Measurements from ENCODE around the gene AP2A1. TPM values are rescaled to one million over a fixed set of nuclear protein-coding genes. Genes with fewer than 3 reads are reported as not detected.
"Not testable (repeated sequence)": the region's sequence is repeated elsewhere in the genome, so short reads cannot be mapped to it uniquely, and the experiment has no call there.

AP2A1 gene
- total and polyA plus RNA-seq, 9 donors: 31.3 to 76.9 (median 64.9) TPM

GRCh38 chr19:49819452-49820115 lies 52.8 kb downstream of the AP2A1 start:
- not testable (repeated sequence) for H3K9me3 ChIP-seq (replicated peaks; ENCODE audit: control insufficient read depth, low read depth, low read length); DNase-seq; H3K4me3 ChIP-seq (ENCODE audit: low read length); H3K27me3 ChIP-seq (ENCODE audit: control insufficient read depth, insufficient read depth, low read length); H3K27ac ChIP-seq (ENCODE audit: low read length)
- peaks cover 21% of the 10 kb centered on the region for H3K36me3 ChIP-seq (ENCODE audit: control insufficient read depth, insufficient read depth, low read length)
- peaks cover 18% of the 10 kb centered on the region for H3K4me1 ChIP-seq (ENCODE audit: control insufficient read depth, insufficient read depth, low read length)
- 79% methylated on average over 3 of the region's 7 CpGs for WGBS (ENCODE audit: insufficient coverage)

- DNase-seq: no peak
- Histone ChIP-seq H3K27me3 (ENCODE audit: control insufficient read depth, insufficient read depth, low read length) (no peaks in the 10 kb centered on the region), H3K4me3 (ENCODE audit: low read length) (no peak overlapping the region), H3K36me3 (ENCODE audit: control insufficient read depth, insufficient read depth, low read length) (peaks cover 21% of the 10 kb centered on the region), H3K9me3 (replicated peaks; ENCODE audit: control insufficient read depth, low read depth, low read length) (no peaks in the 10 kb centered on the region), H3K27ac (ENCODE audit: low read length) (no peak overlapping the region), H3K4me1 (ENCODE audit: control insufficient read depth, insufficient read depth, low read length) (peaks cover 18% of the 10 kb centered on the region)
- 75% methylated on average over 4 of the region's 10 CpGs for whole genome bisulfite sequencing (ENCODE audit: insufficient coverage)
Observed at GRCh38 chr19:49820125-49820524, 53.3 kb downstream of the AP2A1 start.

GRCh38 chr19:49823472-49823871 lies 56.7 kb downstream of the AP2A1 start:
- H3K9me3 ChIP-seq (replicated peaks; ENCODE audit: control insufficient read depth, low read depth, low read length): no peaks in the 10 kb centered on the region
- H3K27ac ChIP-seq (ENCODE audit: low read length): no peak overlapping the region
- no peak for DNase-seq
- WGBS (ENCODE audit: insufficient coverage): 86% methylated on average over 7 of the region's 12 CpGs
- peaks cover 40% of the 10 kb centered on the region for H3K36me3 ChIP-seq (ENCODE audit: control insufficient read depth, insufficient read depth, low read length)
- H3K4me3 ChIP-seq (ENCODE audit: low read length): no peak overlapping the region
- H3K27me3 ChIP-seq (ENCODE audit: control insufficient read depth, insufficient read depth, low read length): no peaks in the 10 kb centered on the region
- H3K4me1 ChIP-seq (ENCODE audit: control insufficient read depth, insufficient read depth, low read length): peaks cover 22% of the 10 kb centered on the region

GRCh38 chr19:49824662-49825061 lies 57.9 kb downstream of the AP2A1 start:
- Histone ChIP-seq H3K9me3 (replicated peaks; ENCODE audit: control insufficient read depth, low read depth, low read length) (no peaks in the 10 kb centered on the region), H3K27ac (ENCODE audit: low read length) (no peak overlapping the region), H3K4me3 (ENCODE audit: low read length) (no peak overlapping the region), H3K27me3 (ENCODE audit: control insufficient read depth, insufficient read depth, low read length) (no peaks in the 10 kb centered on the region), H3K36me3 (ENCODE audit: control insufficient read depth, insufficient read depth, low read length) (peaks cover 52% of the 10 kb centered on the region), H3K4me1 (ENCODE audit: control insufficient read depth, insufficient read depth, low read length) (peaks cover 11% of the 10 kb centered on the region)
- no peak for DNase-seq
- 93% methylated on average over 5 of the region's 6 CpGs for WGBS (ENCODE audit: insufficient coverage)

- 86% methylated on average over 14 of the region's 14 CpGs for WGBS (ENCODE audit: insufficient coverage)
- Histone ChIP-seq H3K36me3 (ENCODE audit: control insufficient read depth, insufficient read depth, low read length) (peaks cover 70% of the 10 kb centered on the region), H3K9me3 (replicated peaks; ENCODE audit: control insufficient read depth, low read depth, low read length) (no peaks in the 10 kb centered on the region)
Observed at GRCh38 chr19:49827034-49827433, 60.2 kb downstream of the AP2A1 start.

GRCh38 chr19:49829200-49829599 lies 62.4 kb downstream of the AP2A1 start:
- H3K36me3 ChIP-seq (ENCODE audit: control insufficient read depth, insufficient read depth, low read length): peaks cover 77% of the 10 kb centered on the region
- no peak overlapping the region for H3K27ac ChIP-seq (ENCODE audit: low read length)
- no peaks in the 10 kb centered on the region for H3K9me3 ChIP-seq (replicated peaks; ENCODE audit: control insufficient read depth, low read depth, low read length)
- H3K27me3 ChIP-seq (ENCODE audit: control insufficient read depth, insufficient read depth, low read length): no peaks in the 10 kb centered on the region
- WGBS (ENCODE audit: insufficient coverage): 69% methylated on average over 7 of the region's 8 CpGs
- H3K4me1 ChIP-seq (ENCODE audit: control insufficient read depth, insufficient read depth, low read length): peaks cover 27% of the 10 kb centered on the region
- no peak overlapping the region for H3K4me3 ChIP-seq (ENCODE audit: low read length)
- DNase-seq: no peak

More at GRCh38 chr19:49827034-49827433, 60.2 kb downstream of the AP2A1 start:
- DNase-seq: no peak
- H3K27ac ChIP-seq (ENCODE audit: low read length): peak overlapping the region; percentile 29
- no peaks in the 10 kb centered on the region for H3K27me3 ChIP-seq (ENCODE audit: control insufficient read depth, insufficient read depth, low read length)
- peaks cover 11% of the 10 kb centered on the region for H3K4me1 ChIP-seq (ENCODE audit: control insufficient read depth, insufficient read depth, low read length)
- no peak overlapping the region for H3K4me3 ChIP-seq (ENCODE audit: low read length)

GRCh38 chr19:49829721-49830120 lies 62.9 kb downstream of the AP2A1 start:
- no peak for DNase-seq
- Histone ChIP-seq H3K4me1 (ENCODE audit: control insufficient read depth, insufficient read depth, low read length) (peaks cover 32% of the 10 kb centered on the region), H3K36me3 (ENCODE audit: control insufficient read depth, insufficient read depth, low read length) (peaks cover 79% of the 10 kb centered on the region)

GRCh38 chr19:49830766-49831165 lies 64.0 kb downstream of the AP2A1 start:
- Histone ChIP-seq H3K27ac (ENCODE audit: low read length) (no peak overlapping the region), H3K4me3 (ENCODE audit: low read length) (no peak overlapping the region), H3K27me3 (ENCODE audit: control insufficient read depth, insufficient read depth, low read length) (no peaks in the 10 kb centered on the region), H3K9me3 (replicated peaks; ENCODE audit: control insufficient read depth, low read depth, low read length) (no peaks in the 10 kb centered on the region), H3K4me1 (ENCODE audit: control insufficient read depth, insufficient read depth, low read length) (peaks cover 35% of the 10 kb centered on the region), H3K36me3 (ENCODE audit: control insufficient read depth, insufficient read depth, low read length) (peaks cover 90% of the 10 kb centered on the region)
- 91% methylated on average over 11 of the region's 12 CpGs for WGBS (ENCODE audit: insufficient coverage)
- DNase-seq: no peak

More at GRCh38 chr19:49829721-49830120, 62.9 kb downstream of the AP2A1 start:
- Histone ChIP-seq H3K9me3 (replicated peaks; ENCODE audit: control insufficient read depth, low read depth, low read length) (no peaks in the 10 kb centered on the region), H3K4me3 (ENCODE audit: low read length) (no peak overlapping the region), H3K27me3 (ENCODE audit: control insufficient read depth, insufficient read depth, low read length) (no peaks in the 10 kb centered on the region), H3K27ac (ENCODE audit: low read length) (no peak overlapping the region)
- WGBS (ENCODE audit: insufficient coverage): 91% methylated on average over 18 of the region's 18 CpGs

GRCh38 chr19:49831592-49831991 lies 64.8 kb downstream of the AP2A1 start:
- no peaks in the 10 kb centered on the region for H3K27me3 ChIP-seq (ENCODE audit: control insufficient read depth, insufficient read depth, low read length)
- no peak overlapping the region for H3K27ac ChIP-seq (ENCODE audit: low read length)
- no peaks in the 10 kb centered on the region for H3K9me3 ChIP-seq (replicated peaks; ENCODE audit: control insufficient read depth, low read depth, low read length)
- DNase-seq: no peak
- 98% methylated on average over 8 of the region's 8 CpGs for WGBS (ENCODE audit: insufficient coverage)
- peaks cover 29% of the 10 kb centered on the region for H3K4me1 ChIP-seq (ENCODE audit: control insufficient read depth, insufficient read depth, low read length)
- H3K36me3 ChIP-seq (ENCODE audit: control insufficient read depth, insufficient read depth, low read length): peaks cover 93% of the 10 kb centered on the region
- H3K4me3 ChIP-seq (ENCODE audit: low read length): no peak overlapping the region

GRCh38 chr19:49832556-49832955 lies 65.8 kb downstream of the AP2A1 start:
- Histone ChIP-seq H3K27me3 (ENCODE audit: control insufficient read depth, insufficient read depth, low read length) (no peaks in the 10 kb centered on the region), H3K9me3 (replicated peaks; ENCODE audit: control insufficient read depth, low read depth, low read length) (no peaks in the 10 kb centered on the region), H3K27ac (ENCODE audit: low read length) (peak overlapping the region; percentile 51), H3K4me3 (ENCODE audit: low read length) (no peak overlapping the region), H3K4me1 (ENCODE audit: control insufficient read depth, insufficient read depth, low read length) (peaks cover 24% of the 10 kb centered on the region), H3K36me3 (ENCODE audit: control insufficient read depth, insufficient read depth, low read length) (peaks cover 93% of the 10 kb centered on the region)
- DNase-seq: no peak
- 67% methylated on average over 6 of the region's 9 CpGs for WGBS (ENCODE audit: insufficient coverage)
